ENCODE measurements around the gene CNNM3.

Gene CNNM3

DNA sequence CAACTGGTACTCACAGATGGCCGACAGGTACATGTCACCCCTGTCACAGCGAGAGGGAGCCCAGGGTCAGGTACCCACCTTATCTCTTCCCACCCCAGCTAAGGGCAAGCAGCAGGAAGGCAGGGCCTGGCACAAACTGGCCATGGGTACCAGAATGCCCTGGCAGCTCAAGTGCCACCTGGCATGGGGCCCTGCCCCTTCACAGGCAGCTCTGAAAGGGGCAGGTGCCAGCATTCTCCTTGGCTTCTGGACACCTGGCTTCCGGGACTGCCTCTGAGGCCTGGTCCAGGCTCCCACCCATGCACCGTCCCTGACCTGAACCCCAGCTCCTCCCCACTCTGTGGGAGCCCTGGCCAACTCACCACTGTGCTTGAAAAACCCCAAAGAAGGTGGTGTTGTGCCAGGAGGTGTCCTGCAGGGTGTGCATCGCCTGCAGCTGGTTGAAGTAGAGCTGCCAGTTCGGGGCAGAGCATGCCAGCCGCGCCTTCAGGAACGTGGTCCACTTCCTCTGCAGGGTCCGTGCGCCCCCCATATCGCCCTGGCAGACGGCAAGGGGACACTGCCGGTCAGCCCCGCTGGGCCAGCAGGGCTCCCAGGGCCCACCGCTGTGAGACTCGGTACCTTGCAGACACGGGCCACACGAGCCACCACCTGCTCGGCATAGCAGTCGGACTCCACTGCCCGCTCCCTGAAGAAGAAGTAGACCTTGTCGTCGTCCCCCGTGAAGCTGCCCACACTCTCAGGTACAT is 48.4 kb downstream of the CNNM3 start:
- Histone ChIP-seq H3K27ac (ENCODE audit: low read depth, low read length) (no peak overlapping the region), H3K9ac (ENCODE audit: low read depth in 1 of 2, low read length in 2 of 2) (no peak overlapping the region), H3K27me3 (ENCODE audit: control insufficient read depth in 1 of 2, insufficient read depth in 2 of 2, low read length in 2 of 2) (no peaks in the 10 kb centered on the region), H3K9me3 (ENCODE audit: control insufficient read depth in 1 of 2, low read length in 2 of 2) (no peaks in the 10 kb centered on the region), H3K4me3 (ENCODE audit: low read depth in 1 of 2, low read length in 2 of 2) (no peak overlapping the region), H3K4me1 (ENCODE audit: control insufficient read depth in 1 of 2, insufficient read depth in 2 of 2, low read length in 2 of 2) (peaks cover 24 to 28% of the 10 kb centered on the region in 2 donors), H3K36me3 (ENCODE audit: control insufficient read depth in 1 of 2, insufficient read depth in 2 of 2, low read length in 2 of 2) (peaks cover 16 to 47% of the 10 kb centered on the region in 2 donors)

DNA sequence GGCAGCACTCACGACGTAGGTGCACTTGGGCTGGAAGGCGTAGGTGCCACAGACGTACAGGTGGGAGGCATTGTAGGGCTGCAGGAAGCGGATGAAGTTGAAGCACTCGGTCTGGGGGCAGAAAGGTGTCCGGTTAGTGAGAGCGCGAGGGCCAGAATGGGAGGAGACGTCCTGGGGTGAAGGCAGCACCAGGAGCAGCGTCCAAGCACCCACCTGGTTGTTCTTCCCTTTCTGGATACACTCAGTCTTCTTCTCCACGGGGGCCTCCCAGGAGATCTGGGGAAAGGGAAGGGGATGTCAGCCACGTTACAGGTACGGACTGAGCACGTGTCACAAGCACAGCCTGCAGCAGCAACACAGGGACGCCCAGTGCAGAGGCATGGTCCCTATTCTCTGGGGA is 49.6 kb downstream of the CNNM3 start:
- peaks cover 27 to 32% of the 10 kb centered on the region in 2 donors for H3K4me1 ChIP-seq (ENCODE audit: control insufficient read depth in 1 of 2, insufficient read depth in 2 of 2, low read length in 2 of 2)
- H3K9me3 ChIP-seq (ENCODE audit: control insufficient read depth in 1 of 2, low read length in 2 of 2), result no peaks in the 10 kb centered on the region
- H3K4me3 ChIP-seq (ENCODE audit: low read depth in 1 of 2, low read length in 2 of 2), result no peak overlapping the region
- no peak overlapping the region for H3K9ac ChIP-seq (ENCODE audit: low read depth in 1 of 2, low read length in 2 of 2)
- no peak overlapping the region for H3K27ac ChIP-seq (ENCODE audit: low read depth, low read length)
- peaks cover 16 to 47% of the 10 kb centered on the region in 2 donors for H3K36me3 ChIP-seq (ENCODE audit: control insufficient read depth in 1 of 2, insufficient read depth in 2 of 2, low read length in 2 of 2)
- peaks cover 2 to 3% of the 10 kb centered on the region in 2 donors for H3K27me3 ChIP-seq (ENCODE audit: control insufficient read depth in 1 of 2, insufficient read depth in 2 of 2, low read length in 2 of 2)

DNA sequence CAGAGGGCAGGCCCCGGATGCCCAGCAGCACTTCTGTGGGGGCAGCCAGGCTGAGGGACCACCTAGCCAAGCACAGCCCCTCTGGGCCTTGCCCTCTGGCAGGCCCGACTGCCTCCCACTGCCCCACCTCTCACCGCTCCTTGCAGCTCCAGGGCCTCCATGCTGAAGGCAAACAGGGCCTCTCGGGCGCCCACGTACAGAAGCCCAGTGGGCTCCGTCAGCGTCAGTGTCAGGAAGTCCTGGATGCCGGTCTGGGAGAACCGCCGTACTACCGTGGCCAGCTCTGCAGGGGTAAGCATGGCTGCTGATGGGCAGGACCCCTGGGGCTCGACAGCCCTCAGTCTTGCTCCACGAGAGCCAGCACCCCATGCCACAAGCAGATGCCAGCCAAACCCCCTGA is 50.1 kb downstream of the CNNM3 start:
- H3K27me3 ChIP-seq (ENCODE audit: control insufficient read depth in 1 of 2, insufficient read depth in 2 of 2, low read length in 2 of 2), result peaks cover 4 to 7% of the 10 kb centered on the region in 2 donors
- H3K9me3 ChIP-seq (ENCODE audit: control insufficient read depth in 1 of 2, low read length in 2 of 2), result no peaks in the 10 kb centered on the region
- peaks cover 16 to 44% of the 10 kb centered on the region in 2 donors for H3K36me3 ChIP-seq (ENCODE audit: control insufficient read depth in 1 of 2, insufficient read depth in 2 of 2, low read length in 2 of 2)
- no peak overlapping the region for H3K4me3 ChIP-seq (ENCODE audit: low read depth in 1 of 2, low read length in 2 of 2)
- no peak overlapping the region for H3K9ac ChIP-seq (ENCODE audit: low read depth in 1 of 2, low read length in 2 of 2)
- no peak overlapping the region for H3K27ac ChIP-seq (ENCODE audit: low read depth, low read length)
- peaks cover 32 to 37% of the 10 kb centered on the region in 2 donors for H3K4me1 ChIP-seq (ENCODE audit: control insufficient read depth in 1 of 2, insufficient read depth in 2 of 2, low read length in 2 of 2)

- peaks cover 33 to 39% of the 10 kb centered on the region in 2 donors for H3K4me1 ChIP-seq (ENCODE audit: control insufficient read depth in 1 of 2, insufficient read depth in 2 of 2, low read length in 2 of 2)
- peaks cover 4 to 7% of the 10 kb centered on the region in 2 donors for H3K27me3 ChIP-seq (ENCODE audit: control insufficient read depth in 1 of 2, insufficient read depth in 2 of 2, low read length in 2 of 2)
- peak overlapping the region in 1 of 2 donors; percentile 62 for H3K4me3 ChIP-seq (ENCODE audit: low read depth in 1 of 2, low read length in 2 of 2)
- no peak overlapping the region for H3K27ac ChIP-seq (ENCODE audit: low read depth, low read length)
- no peak overlapping the region for H3K9ac ChIP-seq (ENCODE audit: low read depth in 1 of 2, low read length in 2 of 2)
- H3K36me3 ChIP-seq (ENCODE audit: control insufficient read depth in 1 of 2, insufficient read depth in 2 of 2, low read length in 2 of 2), result peaks cover 16 to 40% of the 10 kb centered on the region in 2 donors
- H3K9me3 ChIP-seq (ENCODE audit: control insufficient read depth in 1 of 2, low read length in 2 of 2), result no peaks in the 10 kb centered on the region
Observed at GRCh38 chr2:96866586-96866985, 50.5 kb downstream of the CNNM3 start.

- Histone ChIP-seq H3K27me3 (ENCODE audit: control insufficient read depth in 1 of 2, insufficient read depth in 2 of 2, low read length in 2 of 2) (peaks cover 4 to 7% of the 10 kb centered on the region in 2 donors), H3K9ac (ENCODE audit: low read depth in 1 of 2, low read length in 2 of 2) (peak overlapping the region; percentile 49 to 63), H3K4me3 (ENCODE audit: low read depth in 1 of 2, low read length in 2 of 2) (peak overlapping the region; percentile 62 to 73)
Observed at GRCh38 chr2:96866986-96867755, 51.1 kb downstream of the CNNM3 start.

DNA sequence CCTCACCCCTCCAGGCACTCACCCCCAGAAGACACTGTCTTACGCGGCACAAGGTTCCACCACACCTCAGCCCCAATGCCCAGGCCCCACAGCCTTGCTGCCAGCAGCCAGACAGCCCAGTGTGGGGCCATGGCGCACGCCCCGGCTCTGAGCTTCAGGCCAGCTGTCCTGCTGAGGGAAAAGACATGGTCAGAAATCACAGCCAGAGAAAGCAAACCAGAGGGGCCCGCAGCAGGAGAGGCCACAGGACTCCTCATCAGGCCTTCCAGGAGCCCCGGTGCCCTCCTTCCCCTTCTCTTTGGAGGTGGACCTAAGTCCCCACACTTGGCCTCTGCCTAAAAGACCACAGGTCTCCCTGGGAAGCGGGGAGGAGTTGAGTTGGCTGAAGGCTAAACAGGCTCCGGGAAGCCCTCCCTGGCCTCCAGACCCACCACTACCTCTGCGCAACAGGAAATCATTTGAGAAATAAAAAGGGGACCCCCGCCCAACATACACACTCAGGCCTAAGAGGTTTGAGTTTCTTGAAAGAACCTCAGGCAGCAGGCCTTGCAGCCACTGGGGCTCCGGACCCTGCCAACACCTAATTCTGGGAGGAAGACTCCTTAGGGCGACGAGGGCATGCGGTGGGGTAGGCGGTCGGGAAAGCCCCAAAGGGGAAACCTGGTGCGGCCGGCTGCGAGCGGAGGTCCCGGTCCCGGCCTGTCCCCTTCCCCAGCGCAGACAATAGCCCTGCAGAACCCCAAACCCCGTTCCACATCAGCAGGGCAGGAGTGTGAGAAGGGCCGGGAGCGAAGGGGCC is 51.9 kb downstream of the CNNM3 start:
- Histone ChIP-seq H3K9ac (ENCODE audit: low read depth in 1 of 2, low read length in 2 of 2) (peak overlapping the region; percentile 49 to 63), H3K4me1 (ENCODE audit: control insufficient read depth in 1 of 2, insufficient read depth in 2 of 2, low read length in 2 of 2) (peaks cover 27 to 35% of the 10 kb centered on the region in 2 donors), H3K27ac (ENCODE audit: low read depth, low read length) (peak overlapping the region; percentile 85), H3K27me3 (ENCODE audit: control insufficient read depth in 1 of 2, insufficient read depth in 2 of 2, low read length in 2 of 2) (peaks cover 4 to 7% of the 10 kb centered on the region in 2 donors), H3K36me3 (ENCODE audit: control insufficient read depth in 1 of 2, insufficient read depth in 2 of 2, low read length in 2 of 2) (peaks cover 16 to 33% of the 10 kb centered on the region in 2 donors), H3K9me3 (ENCODE audit: control insufficient read depth in 1 of 2, low read length in 2 of 2) (no peaks in the 10 kb centered on the region), H3K4me3 (ENCODE audit: low read depth in 1 of 2, low read length in 2 of 2) (peak overlapping the region; percentile 62 to 73)

More at GRCh38 chr2:96866986-96867755, 51.1 kb downstream of the CNNM3 start:
- Histone ChIP-seq H3K4me1 (ENCODE audit: control insufficient read depth in 1 of 2, insufficient read depth in 2 of 2, low read length in 2 of 2) (peaks cover 29 to 37% of the 10 kb centered on the region in 2 donors), H3K27ac (ENCODE audit: low read depth, low read length) (peak overlapping the region; percentile 8), H3K36me3 (ENCODE audit: control insufficient read depth in 1 of 2, insufficient read depth in 2 of 2, low read length in 2 of 2) (peaks cover 16 to 35% of the 10 kb centered on the region in 2 donors), H3K9me3 (ENCODE audit: control insufficient read depth in 1 of 2, low read length in 2 of 2) (no peaks in the 10 kb centered on the region)

DNA sequence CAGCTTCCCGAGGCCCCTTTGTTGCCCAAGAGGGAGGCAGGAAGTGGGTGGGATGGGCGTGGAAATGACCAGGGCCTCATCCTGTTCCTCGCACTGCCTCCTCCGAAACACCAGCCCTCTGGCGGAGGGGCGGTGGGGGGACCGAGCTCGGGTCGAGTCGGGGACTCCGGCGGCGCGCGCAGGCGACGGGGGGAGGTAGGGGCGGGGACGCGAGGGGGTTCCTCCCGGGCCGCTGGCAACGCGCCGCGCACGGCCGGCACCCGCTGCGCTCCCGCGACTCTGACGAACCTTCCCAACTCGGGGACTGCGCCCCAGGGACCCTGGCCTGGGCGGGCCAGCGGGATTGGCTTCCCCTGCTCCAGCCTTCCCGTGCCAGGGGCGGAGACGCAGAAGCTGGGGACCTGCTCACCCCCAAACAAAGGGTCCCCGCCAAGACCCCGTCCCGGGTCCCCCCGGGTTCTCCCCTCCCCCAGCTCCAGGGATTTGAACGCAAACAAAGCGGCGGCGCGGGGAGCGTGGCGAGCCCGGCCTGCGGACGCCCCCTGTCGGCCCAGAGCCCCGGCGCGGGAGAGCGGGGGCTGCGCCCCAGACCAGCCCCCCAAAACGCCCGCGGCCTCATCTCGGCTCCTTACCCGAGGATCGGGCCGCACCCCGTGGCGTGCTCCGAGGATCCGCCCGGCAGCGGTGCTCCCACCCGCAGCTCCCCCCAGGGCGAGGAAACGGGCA is 52.6 kb downstream of the CNNM3 start:
- H3K27ac ChIP-seq (ENCODE audit: low read depth, low read length), result peak overlapping the region; percentile 85
- peak overlapping the region; percentile 62 to 73 for H3K4me3 ChIP-seq (ENCODE audit: low read depth in 1 of 2, low read length in 2 of 2)
- no peaks in the 10 kb centered on the region for H3K9me3 ChIP-seq (ENCODE audit: control insufficient read depth in 1 of 2, low read length in 2 of 2)
- H3K36me3 ChIP-seq (ENCODE audit: control insufficient read depth in 1 of 2, insufficient read depth in 2 of 2, low read length in 2 of 2), result peaks cover 10 to 27% of the 10 kb centered on the region in 2 donors
- H3K27me3 ChIP-seq (ENCODE audit: control insufficient read depth in 1 of 2, insufficient read depth in 2 of 2, low read length in 2 of 2), result peaks cover 4 to 7% of the 10 kb centered on the region in 2 donors
- peaks cover 27 to 36% of the 10 kb centered on the region in 2 donors for H3K4me1 ChIP-seq (ENCODE audit: control insufficient read depth in 1 of 2, insufficient read depth in 2 of 2, low read length in 2 of 2)
- peak overlapping the region; percentile 60 to 63 for H3K9ac ChIP-seq (ENCODE audit: low read depth in 1 of 2, low read length in 2 of 2)

- peaks cover 4 to 7% of the 10 kb centered on the region in 2 donors for H3K27me3 ChIP-seq (ENCODE audit: control insufficient read depth in 1 of 2, insufficient read depth in 2 of 2, low read length in 2 of 2)
- peaks cover 6 to 20% of the 10 kb centered on the region in 2 donors for H3K36me3 ChIP-seq (ENCODE audit: control insufficient read depth in 1 of 2, insufficient read depth in 2 of 2, low read length in 2 of 2)
- H3K4me1 ChIP-seq (ENCODE audit: control insufficient read depth in 1 of 2, insufficient read depth in 2 of 2, low read length in 2 of 2), result peaks cover 27 to 42% of the 10 kb centered on the region in 2 donors
- H3K9ac ChIP-seq (ENCODE audit: low read depth in 1 of 2, low read length in 2 of 2), result peak overlapping the region; percentile 60 to 63
- no peaks in the 10 kb centered on the region for H3K9me3 ChIP-seq (ENCODE audit: control insufficient read depth in 1 of 2, low read length in 2 of 2)
- H3K4me3 ChIP-seq (ENCODE audit: low read depth in 1 of 2, low read length in 2 of 2), result peak overlapping the region; percentile 62 to 73
- H3K27ac ChIP-seq (ENCODE audit: low read depth, low read length), result peak overlapping the region; percentile 88
Observed at GRCh38 chr2:96869281-96869821, 53.3 kb downstream of the CNNM3 start.
